Measurements from ENCODE around the gene AMIGO2.
"Not testable (repeated sequence)": the region's sequence is repeated elsewhere in the genome, so short reads cannot be mapped to it uniquely, and the experiment has no call there.

Gene AMIGO2

GRCh38 chr12:47079468-47079980 lies at the start of gene AMIGO2, which contains the start of gene PCED1B:
AMIGO2 (minus strand) TSS chr12:47079959; CDS start chr12:47079002, 957 bp downstream.
PCED1B (plus strand) TSS chr12:47079621; CDS start chr12:47235064, 155,443 bp downstream.
- peak in 3 of 4 experiments; percentile 29 to 58 (median 50) for DNase-seq (ENCODE audit: low read depth in 4 of 4, low spot score in 1 of 4)

GRCh38 chr12:47126246-47126645 lies 46.5 kb upstream of the AMIGO2 start:
- no peak for DNase-seq (ENCODE audit: low read depth in 4 of 4, low spot score in 1 of 4)

GRCh38 chr12:47124451-47124850 lies 44.7 kb upstream of the AMIGO2 start:
- DNase-seq (ENCODE audit: low read depth in 4 of 4, low spot score in 1 of 4) = no peak

- no peak for DNase-seq (ENCODE audit: low read depth in 4 of 4, low spot score in 1 of 4)
Measured at GRCh38 chr12:47123730-47124129, 44.0 kb upstream of the AMIGO2 start.

- no peak for DNase-seq (ENCODE audit: low read depth in 4 of 4, low spot score in 1 of 4)
Measured at GRCh38 chr12:47122602-47123001, 42.8 kb upstream of the AMIGO2 start.

GRCh38 chr12:47121146-47121545 lies 41.4 kb upstream of the AMIGO2 start:
- no peak for DNase-seq (ENCODE audit: low read depth in 4 of 4, low spot score in 1 of 4)

GRCh38 chr12:47120736-47121135 lies 41.0 kb upstream of the AMIGO2 start:
- peak in 1 of 4 experiments; percentile 11 for DNase-seq (ENCODE audit: low read depth in 4 of 4, low spot score in 1 of 4)

- not testable (repeated sequence) for DNase-seq (ENCODE audit: low read depth in 4 of 4, low spot score in 1 of 4)
Measured at GRCh38 chr12:47117305-47117704, 37.5 kb upstream of the AMIGO2 start.

GRCh38 chr12:47114481-47114892 lies 34.7 kb upstream of the AMIGO2 start:
- DNase-seq (ENCODE audit: low read depth in 4 of 4, low spot score in 1 of 4) = no peak

GRCh38 chr12:47112679-47113078 lies 32.9 kb upstream of the AMIGO2 start:
- DNase-seq (ENCODE audit: low read depth in 4 of 4, low spot score in 1 of 4) = no peak

- DNase-seq (ENCODE audit: low read depth in 4 of 4, low spot score in 1 of 4) = no peak
Measured at GRCh38 chr12:47111854-47112253, 32.1 kb upstream of the AMIGO2 start.

GRCh38 chr12:47111392-47111778 lies 31.6 kb upstream of the AMIGO2 start:
- DNase-seq (ENCODE audit: low read depth in 4 of 4, low spot score in 1 of 4) = no peak

- DNase-seq (ENCODE audit: low read depth in 4 of 4, low spot score in 1 of 4) = no peak
Measured at GRCh38 chr12:47110718-47111391, 31.1 kb upstream of the AMIGO2 start.

GRCh38 chr12:47110011-47110541 lies 30.3 kb upstream of the AMIGO2 start:
- DNase-seq (ENCODE audit: low read depth in 4 of 4, low spot score in 1 of 4) = no peak

- no peak for DNase-seq (ENCODE audit: low read depth in 4 of 4, low spot score in 1 of 4)
Measured at GRCh38 chr12:47107926-47108325, 28.2 kb upstream of the AMIGO2 start.

GRCh38 chr12:47107446-47107845 lies 27.7 kb upstream of the AMIGO2 start:
- no peak for DNase-seq (ENCODE audit: low read depth in 4 of 4, low spot score in 1 of 4)

GRCh38 chr12:47105914-47106674 lies 26.3 kb upstream of the AMIGO2 start:
- no peak for DNase-seq (ENCODE audit: low read depth in 4 of 4, low spot score in 1 of 4)

- DNase-seq (ENCODE audit: low read depth in 4 of 4, low spot score in 1 of 4) = no peak
Measured at GRCh38 chr12:47102845-47103651, 23.3 kb upstream of the AMIGO2 start.

GRCh38 chr12:47102406-47102805 lies 22.6 kb upstream of the AMIGO2 start:
- no peak for DNase-seq (ENCODE audit: low read depth in 4 of 4, low spot score in 1 of 4)

- no peak for DNase-seq (ENCODE audit: low read depth in 4 of 4, low spot score in 1 of 4)
Measured at GRCh38 chr12:47100160-47100559, 20.4 kb upstream of the AMIGO2 start.

- no peak for DNase-seq (ENCODE audit: low read depth in 4 of 4, low spot score in 1 of 4)
Measured at GRCh38 chr12:47099610-47100009, 19.9 kb upstream of the AMIGO2 start.
